Measurements from ENCODE around the gene PIP4K2A. TPM values are rescaled to one million over a fixed set of nuclear protein-coding genes. Genes with fewer than 3 reads are reported as not detected.

The PIP4K2A gene
- total and polyA plus RNA-seq, 4 donors = 38.9 to 60.4 (median 42.4) TPM

- WGBS (ENCODE audit: insufficient coverage) = 49% methylated on average over 3 of the region's 9 CpGs
- Histone ChIP-seq H3K4me1 (ENCODE audit: control insufficient read depth, insufficient read depth, low read length) (peaks cover 3% of the 10 kb centered on the region), H3K4me3 (ENCODE audit: low read depth, low read length) (no peak overlapping the region)
Measured at GRCh38 chr10:22666287-22667092, 47.9 kb downstream of the PIP4K2A start.

GRCh38 chr10:22665329-22665728, 49.0 kb downstream of the PIP4K2A start:
- H3K36me3 ChIP-seq (ENCODE audit: control insufficient read depth, insufficient read depth, low read length) = no peaks in the 10 kb centered on the region
- no peaks in the 10 kb centered on the region for H3K9me3 ChIP-seq (ENCODE audit: control insufficient read depth, insufficient read depth, low read length)
- peaks cover 3% of the 10 kb centered on the region for H3K4me1 ChIP-seq (ENCODE audit: control insufficient read depth, insufficient read depth, low read length)
- 75% methylated on average over 2 of the region's 2 CpGs for WGBS (ENCODE audit: insufficient coverage)
- no peaks in the 10 kb centered on the region for H3K27me3 ChIP-seq (ENCODE audit: control insufficient read depth, insufficient read depth, low read length)
- no peak for DNase-seq (ENCODE audit: low read depth in 4 of 6, low spot score in 6 of 6)
- no peak overlapping the region for H3K4me3 ChIP-seq (ENCODE audit: low read depth, low read length)
- no peak overlapping the region for H3K27ac ChIP-seq (ENCODE audit: low read depth, low read length)

More at GRCh38 chr10:22666287-22667092, 47.9 kb downstream of the PIP4K2A start:
- Histone ChIP-seq H3K9me3 (ENCODE audit: control insufficient read depth, insufficient read depth, low read length) (no peaks in the 10 kb centered on the region), H3K27ac (ENCODE audit: low read depth, low read length) (no peak overlapping the region), H3K27me3 (ENCODE audit: control insufficient read depth, insufficient read depth, low read length) (no peaks in the 10 kb centered on the region), H3K36me3 (ENCODE audit: control insufficient read depth, insufficient read depth, low read length) (no peaks in the 10 kb centered on the region)
- DNase-seq (ENCODE audit: low read depth in 4 of 6, low spot score in 6 of 6) = peak in 2 of 6 donors; percentile 10 to 17

DNA sequence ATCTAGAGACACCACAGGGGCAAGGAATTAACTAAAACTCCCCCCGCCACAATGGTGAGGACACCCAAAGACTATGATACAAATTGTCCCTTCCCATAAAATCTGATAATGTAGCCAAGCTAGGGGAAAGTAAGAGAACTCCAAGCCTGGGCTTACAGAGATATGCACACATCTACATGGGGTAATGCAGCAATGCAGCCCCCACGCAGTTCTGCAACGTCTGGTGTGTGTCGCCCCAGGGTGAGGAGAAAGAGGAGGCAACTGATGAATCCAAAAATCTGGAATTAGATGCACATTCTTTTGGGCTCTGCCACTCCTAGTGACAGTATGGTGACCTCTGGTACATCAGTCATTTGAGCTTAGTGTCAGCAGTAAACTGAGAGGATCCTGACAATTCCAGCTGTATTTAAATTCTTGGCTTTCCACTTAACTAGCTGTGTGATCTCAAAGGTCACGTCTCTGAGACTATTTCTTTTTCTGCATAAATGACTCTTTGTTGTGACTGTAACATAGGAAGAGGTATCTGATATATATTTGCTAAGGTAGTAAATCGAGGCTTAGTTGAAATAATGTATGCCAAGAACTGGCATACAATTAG, 51.5 kb downstream of the PIP4K2A start:
- WGBS (ENCODE audit: insufficient coverage) = 56% methylated on average over 3 of the region's 6 CpGs
- no peak overlapping the region for H3K27ac ChIP-seq (ENCODE audit: low read depth, low read length)

GRCh38 chr10:22659866-22660265, 54.5 kb downstream of the PIP4K2A start:
- H3K27ac ChIP-seq (ENCODE audit: low read depth, low read length) = no peak overlapping the region
- H3K4me1 ChIP-seq (ENCODE audit: control insufficient read depth, insufficient read depth, low read length) = no peaks in the 10 kb centered on the region
- no peaks in the 10 kb centered on the region for H3K9me3 ChIP-seq (ENCODE audit: control insufficient read depth, insufficient read depth, low read length)
- no peaks in the 10 kb centered on the region for H3K36me3 ChIP-seq (ENCODE audit: control insufficient read depth, insufficient read depth, low read length)
- H3K27me3 ChIP-seq (ENCODE audit: control insufficient read depth, insufficient read depth, low read length) = no peaks in the 10 kb centered on the region
- DNase-seq (ENCODE audit: low read depth in 4 of 6, low spot score in 6 of 6) = no peak
- WGBS (ENCODE audit: insufficient coverage) = 93% methylated on average over 3 of the region's 8 CpGs
- H3K4me3 ChIP-seq (ENCODE audit: low read depth, low read length) = no peak overlapping the region

More for the DNA sequence above, 51.5 kb downstream of the PIP4K2A start:
- no peaks in the 10 kb centered on the region for H3K9me3 ChIP-seq (ENCODE audit: control insufficient read depth, insufficient read depth, low read length)
- H3K36me3 ChIP-seq (ENCODE audit: control insufficient read depth, insufficient read depth, low read length) = no peaks in the 10 kb centered on the region
- no peaks in the 10 kb centered on the region for H3K27me3 ChIP-seq (ENCODE audit: control insufficient read depth, insufficient read depth, low read length)
- DNase-seq (ENCODE audit: low read depth in 4 of 6, low spot score in 6 of 6) = no peak
- H3K4me3 ChIP-seq (ENCODE audit: low read depth, low read length) = no peak overlapping the region
- H3K4me1 ChIP-seq (ENCODE audit: control insufficient read depth, insufficient read depth, low read length) = no peaks in the 10 kb centered on the region

DNA sequence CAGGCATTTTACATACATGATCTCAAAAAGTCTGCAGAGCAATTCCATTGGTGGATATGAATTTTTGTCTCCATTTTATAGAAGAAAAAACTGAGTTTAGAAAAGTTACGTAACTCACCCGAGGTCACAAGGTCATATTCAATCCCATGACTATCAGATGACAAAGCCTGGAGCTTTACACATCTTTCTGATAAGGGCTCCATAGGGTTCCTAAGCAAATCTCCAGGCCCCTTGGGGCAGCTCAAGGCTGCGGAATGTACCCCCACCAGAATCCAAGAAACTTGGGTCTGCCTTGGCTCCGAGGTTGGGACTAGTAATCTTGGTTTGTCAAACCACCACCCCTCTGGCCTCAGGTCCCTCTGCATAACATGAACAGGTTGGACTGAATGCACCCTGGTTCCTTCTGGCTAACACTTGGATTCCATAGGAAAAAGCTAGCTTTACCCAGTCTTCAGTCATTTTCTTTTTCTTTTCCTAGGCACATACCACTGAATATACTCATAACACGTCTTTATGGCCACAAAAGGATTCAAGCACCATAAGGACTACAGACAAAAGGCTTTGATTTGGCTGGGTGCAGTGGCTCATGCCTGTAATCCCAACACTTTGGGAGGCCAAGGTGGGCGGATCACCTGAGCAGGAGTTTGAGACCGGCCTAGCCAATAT, 55.5 kb downstream of the PIP4K2A start:
- Histone ChIP-seq H3K36me3 (ENCODE audit: control insufficient read depth, insufficient read depth, low read length) (no peaks in the 10 kb centered on the region), H3K27ac (ENCODE audit: low read depth, low read length) (no peak overlapping the region), H3K9me3 (ENCODE audit: control insufficient read depth, insufficient read depth, low read length) (no peaks in the 10 kb centered on the region), H3K4me3 (ENCODE audit: low read depth, low read length) (no peak overlapping the region), H3K27me3 (ENCODE audit: control insufficient read depth, insufficient read depth, low read length) (no peaks in the 10 kb centered on the region), H3K4me1 (ENCODE audit: control insufficient read depth, insufficient read depth, low read length) (no peaks in the 10 kb centered on the region)
- DNase-seq (ENCODE audit: low read depth in 4 of 6, low spot score in 6 of 6) = no peak
- WGBS (ENCODE audit: insufficient coverage) = 91% methylated on average over 3 of the region's 7 CpGs

DNA sequence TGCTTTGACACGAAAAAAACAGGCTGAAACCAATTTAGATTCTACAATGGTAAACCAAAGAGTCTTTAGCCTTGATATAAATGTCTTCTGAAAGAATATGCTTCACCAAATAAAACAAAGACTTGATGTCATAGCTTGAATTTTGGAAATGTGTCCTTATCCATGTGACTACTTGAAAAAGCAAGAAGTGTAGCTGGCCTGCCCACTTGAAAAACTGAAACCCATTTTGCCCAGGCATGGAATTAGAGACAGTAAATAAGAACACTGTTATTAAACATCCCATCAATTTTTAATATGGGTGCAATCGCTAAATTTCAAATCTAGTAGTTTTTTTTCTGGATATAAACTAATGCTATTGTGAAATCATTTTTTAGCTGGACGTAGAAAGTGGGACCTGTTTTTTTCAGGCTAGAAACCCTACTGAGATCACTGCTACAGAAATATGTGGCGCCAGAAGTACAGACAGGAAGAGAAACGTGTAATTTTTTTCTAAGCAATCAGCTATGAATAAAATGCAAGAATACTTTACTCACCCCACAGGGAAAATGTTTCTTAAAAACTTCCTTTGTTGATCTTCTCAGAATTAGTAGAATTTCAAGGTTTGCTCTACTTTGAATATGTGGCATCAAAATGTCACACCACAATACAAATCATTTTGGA, 56.7 kb downstream of the PIP4K2A start:
- no peak overlapping the region for H3K4me3 ChIP-seq (ENCODE audit: low read depth, low read length)
- no CpG with 5 or more reads among the region's 5 CpGs for WGBS (ENCODE audit: insufficient coverage)
- no peak overlapping the region for H3K27ac ChIP-seq (ENCODE audit: low read depth, low read length)
- H3K36me3 ChIP-seq (ENCODE audit: control insufficient read depth, insufficient read depth, low read length) = no peaks in the 10 kb centered on the region
- no peaks in the 10 kb centered on the region for H3K27me3 ChIP-seq (ENCODE audit: control insufficient read depth, insufficient read depth, low read length)
- no peak for DNase-seq (ENCODE audit: low read depth in 4 of 6, low spot score in 6 of 6)
- no peaks in the 10 kb centered on the region for H3K4me1 ChIP-seq (ENCODE audit: control insufficient read depth, insufficient read depth, low read length)
- H3K9me3 ChIP-seq (ENCODE audit: control insufficient read depth, insufficient read depth, low read length) = no peaks in the 10 kb centered on the region

- H3K36me3 ChIP-seq (ENCODE audit: control insufficient read depth, insufficient read depth, low read length) = no peaks in the 10 kb centered on the region
- no peak overlapping the region for H3K27ac ChIP-seq (ENCODE audit: low read depth, low read length)
- WGBS (ENCODE audit: insufficient coverage) = 70% methylated on average over 2 of the region's 4 CpGs
- no peaks in the 10 kb centered on the region for H3K27me3 ChIP-seq (ENCODE audit: control insufficient read depth, insufficient read depth, low read length)
- no peaks in the 10 kb centered on the region for H3K4me1 ChIP-seq (ENCODE audit: control insufficient read depth, insufficient read depth, low read length)
- H3K9me3 ChIP-seq (ENCODE audit: control insufficient read depth, insufficient read depth, low read length) = no peaks in the 10 kb centered on the region
- no peak overlapping the region for H3K4me3 ChIP-seq (ENCODE audit: low read depth, low read length)
- no peak for DNase-seq (ENCODE audit: low read depth in 4 of 6, low spot score in 6 of 6)
Measured at GRCh38 chr10:22657024-22657423, 57.4 kb downstream of the PIP4K2A start.

DNA sequence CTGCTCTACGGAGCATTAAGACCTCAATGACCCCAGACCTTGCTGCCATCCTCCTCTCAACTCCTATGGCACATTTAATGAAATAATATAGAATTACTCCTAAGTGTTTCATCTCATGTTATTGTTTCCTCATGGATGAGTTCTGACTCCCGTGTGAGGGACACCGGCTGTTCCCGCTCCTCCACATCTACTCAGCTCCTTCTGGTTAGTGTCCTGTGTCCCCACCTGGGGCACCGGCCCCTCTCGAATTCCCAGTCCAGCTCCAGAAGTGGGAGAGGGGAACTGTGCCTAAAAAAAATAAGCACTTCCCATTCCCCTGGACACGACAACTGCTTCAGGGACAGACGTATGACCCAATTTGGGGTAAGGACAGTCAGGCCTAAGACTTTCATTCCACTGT, 58.3 kb downstream of the PIP4K2A start:
- Histone ChIP-seq H3K4me1 (ENCODE audit: control insufficient read depth, insufficient read depth, low read length) (no peaks in the 10 kb centered on the region), H3K27me3 (ENCODE audit: control insufficient read depth, insufficient read depth, low read length) (no peaks in the 10 kb centered on the region), H3K9me3 (ENCODE audit: control insufficient read depth, insufficient read depth, low read length) (no peaks in the 10 kb centered on the region), H3K36me3 (ENCODE audit: control insufficient read depth, insufficient read depth, low read length) (no peaks in the 10 kb centered on the region), H3K27ac (ENCODE audit: low read depth, low read length) (no peak overlapping the region), H3K4me3 (ENCODE audit: low read depth, low read length) (no peak overlapping the region)
- DNase-seq (ENCODE audit: low read depth in 4 of 6, low spot score in 6 of 6) = no peak
- 100% methylated on average over 2 of the region's 8 CpGs for WGBS (ENCODE audit: insufficient coverage)

- DNase-seq (ENCODE audit: low read depth in 4 of 6, low spot score in 6 of 6) = peak in 2 of 6 donors; percentile 13 to 41
- H3K27ac ChIP-seq (ENCODE audit: low read depth, low read length) = no peak overlapping the region
- no peaks in the 10 kb centered on the region for H3K9me3 ChIP-seq (ENCODE audit: control insufficient read depth, insufficient read depth, low read length)
- no peaks in the 10 kb centered on the region for H3K4me1 ChIP-seq (ENCODE audit: control insufficient read depth, insufficient read depth, low read length)
- H3K36me3 ChIP-seq (ENCODE audit: control insufficient read depth, insufficient read depth, low read length) = no peaks in the 10 kb centered on the region
- H3K4me3 ChIP-seq (ENCODE audit: low read depth, low read length) = no peak overlapping the region
- H3K27me3 ChIP-seq (ENCODE audit: control insufficient read depth, insufficient read depth, low read length) = no peaks in the 10 kb centered on the region
- WGBS (ENCODE audit: insufficient coverage) = 40% methylated on average over 1 of the region's 10 CpGs
Measured at GRCh38 chr10:22655312-22655981, 58.9 kb downstream of the PIP4K2A start.
